Measurements from ENCODE around the gene SAV1.

The SAV1 gene

GRCh38 chr14:50605766-50606165 lies 62.3 kb downstream of the SAV1 start:
- Mint-ChIP-seq H3K27ac (no peak overlapping the region), H3K36me3 (no peaks in the 10 kb centered on the region), H3K4me3 (no peak overlapping the region), H3K4me1 (no peaks in the 10 kb centered on the region), H3K9me3 (no peaks in the 10 kb centered on the region)
- no peak for ATAC-seq
- DNase-seq (ENCODE audit: low spot score in 2 of 2) = no peak

- DNase-seq (ENCODE audit: low spot score in 2 of 2) = no peak
- Mint-ChIP-seq H3K36me3 (no peaks in the 10 kb centered on the region), H3K4me1 (no peaks in the 10 kb centered on the region), H3K27ac (no peak overlapping the region), H3K9me3 (no peaks in the 10 kb centered on the region), H3K4me3 (no peak overlapping the region)
- no peak for ATAC-seq
Observed at GRCh38 chr14:50603565-50603964, 64.5 kb downstream of the SAV1 start.

GRCh38 chr14:50602035-50602434 lies 66.1 kb downstream of the SAV1 start:
- no peak for ATAC-seq
- no peak overlapping the region for H3K27ac Mint-ChIP-seq

GRCh38 chr14:50601394-50601793 lies 66.7 kb downstream of the SAV1 start:
- H3K9me3 Mint-ChIP-seq = no peaks in the 10 kb centered on the region
- no peak for ATAC-seq
- no peak for DNase-seq (ENCODE audit: low spot score in 2 of 2)

More at GRCh38 chr14:50602035-50602434, 66.1 kb downstream of the SAV1 start:
- DNase-seq (ENCODE audit: low spot score in 2 of 2) = no peak
- Mint-ChIP-seq H3K36me3 (no peaks in the 10 kb centered on the region), H3K9me3 (no peaks in the 10 kb centered on the region), H3K4me1 (no peaks in the 10 kb centered on the region), H3K4me3 (no peak overlapping the region)

GRCh38 chr14:50600849-50601248 lies 67.3 kb downstream of the SAV1 start:
- no peak overlapping the region for H3K27ac Mint-ChIP-seq
- H3K4me3 Mint-ChIP-seq = no peak overlapping the region
- H3K9me3 Mint-ChIP-seq = no peaks in the 10 kb centered on the region
- DNase-seq (ENCODE audit: low spot score in 2 of 2) (no peak), ATAC-seq (no peak)
- H3K4me1 Mint-ChIP-seq = no peaks in the 10 kb centered on the region
- no peaks in the 10 kb centered on the region for H3K36me3 Mint-ChIP-seq

More at GRCh38 chr14:50601394-50601793, 66.7 kb downstream of the SAV1 start:
- Mint-ChIP-seq H3K36me3 (no peaks in the 10 kb centered on the region), H3K4me1 (no peaks in the 10 kb centered on the region), H3K27ac (no peak overlapping the region), H3K4me3 (no peak overlapping the region)

GRCh38 chr14:50599700-50600444 lies 68.2 kb downstream of the SAV1 start:
- Mint-ChIP-seq H3K36me3 (no peaks in the 10 kb centered on the region), H3K27ac (no peak overlapping the region), H3K4me1 (no peaks in the 10 kb centered on the region), H3K4me3 (no peak overlapping the region), H3K9me3 (no peaks in the 10 kb centered on the region)
- ATAC-seq = peak; percentile 32
- no peak for DNase-seq (ENCODE audit: low spot score in 2 of 2)

- H3K27ac Mint-ChIP-seq = no peak overlapping the region
- H3K9me3 Mint-ChIP-seq = no peaks in the 10 kb centered on the region
- no peak overlapping the region for H3K4me3 Mint-ChIP-seq
- DNase-seq (ENCODE audit: low spot score in 2 of 2) = no peak
- no peaks in the 10 kb centered on the region for H3K4me1 Mint-ChIP-seq
- no peaks in the 10 kb centered on the region for H3K36me3 Mint-ChIP-seq
- ATAC-seq = no peak
Observed at GRCh38 chr14:50598765-50599164, 69.3 kb downstream of the SAV1 start.

GRCh38 chr14:50594577-50595316 lies 73.4 kb downstream of the SAV1 start:
- Mint-ChIP-seq H3K4me1 (no peaks in the 10 kb centered on the region), H3K27ac (no peak overlapping the region), H3K9me3 (no peaks in the 10 kb centered on the region), H3K4me3 (no peak overlapping the region), H3K36me3 (no peaks in the 10 kb centered on the region)
- no peak for DNase-seq (ENCODE audit: low spot score in 2 of 2)
- no peak for ATAC-seq

GRCh38 chr14:50590464-50590863 lies 77.6 kb downstream of the SAV1 start:
- no peak for DNase-seq (ENCODE audit: low spot score in 2 of 2)
- H3K4me1 Mint-ChIP-seq = no peaks in the 10 kb centered on the region
- H3K27ac Mint-ChIP-seq = no peak overlapping the region
- no peaks in the 10 kb centered on the region for H3K9me3 Mint-ChIP-seq
- no peak for ATAC-seq
- H3K36me3 Mint-ChIP-seq = no peaks in the 10 kb centered on the region
- no peak overlapping the region for H3K4me3 Mint-ChIP-seq

Measured in stimulated activated effector memory CD8-positive, alpha-beta T cell treated with anti-CD3 and anti-CD28 coated beads, Interleukin-12 subunit alpha, Interleukin-12 subunit beta, amount 100 ng/mL, for 72 hours (primary cell).